IMR-90 (cell line): ENCODE data around the gene SORBS1. TPM values are rescaled to one million over a fixed set of nuclear protein-coding genes. Genes with fewer than 3 reads are reported as not detected.

Source experiments
- ATAC-seq: fragments of 200-7000 bp; cut with Tn5 transposase; 2 replicates; pipeline ENCODE4 v1.9.1; 2020; ENCODE audit warnings: low read depth, mild to moderate bottlenecking, moderate library complexity
- BruUV-seq: library from RNA; stranded (reverse); fragments of 400-500 nt; replicated peaks from 2 replicates; lab custom pipeline; 2021; lab: Mats Ljungman, UMichigan
- CTCF ChIA-PET: fragments of 300-600 bp; formaldehyde crosslinking; extraction: SDS; loops from one replicate; lab custom pipeline; 2021; ENCODE audit warnings: antibody characterized with exemption; lab: Yijun Ruan, JAX
- POLR2A ChIA-PET: fragments of 300-600 bp; sonication (Branson Sonifier 250); formaldehyde crosslinking; loops from one replicate; lab custom pipeline; 2022; ENCODE audit warnings: antibody characterized with exemption; ENCODE audit not compliant: unreplicated experiment; lab: Charles Lee
- DNase-seq: peaks from one replicate; pipeline ENCODE4 v3.0.0; 2013
- H2AFZ ChIP-seq: replicated peaks from 2 replicates; pipeline ENCODE3; 2013; ENCODE audit warnings: low read length, mild to moderate bottlenecking; ENCODE audit not compliant: poor library complexity
- H2AK5ac ChIP-seq: 2 replicates; pipeline ENCODE4 v1.6.1; 2013; ENCODE audit warnings: low read depth, low read length, inconsistent platforms
- H2AK9ac ChIP-seq: replicated peaks from 2 replicates; pipeline ENCODE3; 2013; ENCODE audit warnings: mild to moderate bottlenecking, low read depth, low read length, moderate library complexity; ENCODE audit not compliant: poor library complexity
- H2BK120ac ChIP-seq: 2 replicates; pipeline ENCODE4 v1.6.1; 2013; ENCODE audit warnings: low read depth, low read length, inconsistent platforms
- H2BK15ac ChIP-seq: 3 replicates; pipeline ENCODE4 v1.6.1; 2013; ENCODE audit warnings: low read depth, low read length, inconsistent platforms
- H2BK20ac ChIP-seq: 2 replicates; pipeline ENCODE4 v1.6.1; 2013; ENCODE audit warnings: low read depth, mild to moderate bottlenecking, inconsistent platforms, low read length, moderate library complexity
- H2BK5ac ChIP-seq: 2 replicates; pipeline ENCODE4 v1.6.1; 2013; ENCODE audit warnings: mild to moderate bottlenecking, low read depth, low read length, inconsistent platforms; ENCODE audit not compliant: poor library complexity, severe bottlenecking
- H3K14ac ChIP-seq: replicated peaks from 2 replicates; pipeline ENCODE4 v1.6.1; 2013; ENCODE audit warnings: low read depth, low read length, inconsistent platforms
- H3K18ac ChIP-seq: 2 replicates; pipeline ENCODE4 v1.6.1; 2013; ENCODE audit warnings: low read depth, low read length, control low read depth
- H3K23ac ChIP-seq: 2 replicates; pipeline ENCODE4 v1.6.1; 2013; ENCODE audit warnings: low read depth, low read length, inconsistent platforms
- H3K27ac ChIP-seq: 2 replicates; pipeline ENCODE4 v1.5.1; 2013; ENCODE audit warnings: mild to moderate bottlenecking, control low read depth, low read length; ENCODE audit not compliant: insufficient read depth
- H3K27me3 ChIP-seq: 2 replicates; pipeline ENCODE4 v1.6.1; 2013; ENCODE audit warnings: low read length; ENCODE audit not compliant: control insufficient read depth, insufficient read depth
- H3K36me3 ChIP-seq: 2 replicates; pipeline ENCODE4 v1.6.1; 2013; ENCODE audit warnings: low read length, mixed read lengths; ENCODE audit not compliant: control insufficient read depth, insufficient read depth
- H3K4ac ChIP-seq: 2 replicates; pipeline ENCODE4 v1.6.1; 2013; ENCODE audit warnings: low read depth, low read length, inconsistent platforms
- H3K4me1 ChIP-seq: 2 replicates; pipeline ENCODE4 v1.6.1; 2013; ENCODE audit warnings: low read length, mixed read lengths; ENCODE audit not compliant: control insufficient read depth, insufficient read depth
- H3K4me2 ChIP-seq: 2 replicates; pipeline ENCODE4 v1.6.1; 2013; ENCODE audit warnings: low read depth, mild to moderate bottlenecking, control low read depth, low read length, moderate library complexity
- H3K4me3 ChIP-seq: 2 replicates; pipeline ENCODE4 v1.5.1; 2013; ENCODE audit warnings: low read depth, mild to moderate bottlenecking, control low read depth, low read length, moderate library complexity; ENCODE audit not compliant: insufficient read depth
- H3K56ac ChIP-seq: 2 replicates; pipeline ENCODE4 v1.6.1; 2013; ENCODE audit warnings: low read length, inconsistent platforms; ENCODE audit not compliant: insufficient read depth; ENCODE audit errors: extremely low read depth
- H3K79me1 ChIP-seq, 2 experiments: 2 replicates each; pipeline ENCODE4 v1.6.1; 2013; ENCODE audit warnings: low read length in 2 of 2, inconsistent platforms in 1 of 2, low read depth in 1 of 2
- H3K9ac ChIP-seq: 2 replicates; pipeline ENCODE4 v1.6.1; 2013; ENCODE audit warnings: low read depth, low read length, control low read depth
- H3K9me1 ChIP-seq: 2 replicates; pipeline ENCODE4 v1.6.1; 2013; ENCODE audit warnings: low read length, inconsistent platforms; ENCODE audit not compliant: insufficient read depth
- H3K9me3 ChIP-seq: 2 replicates; pipeline ENCODE4 v1.6.1; 2013; ENCODE audit warnings: low read length; ENCODE audit not compliant: control insufficient read depth, insufficient read depth
- H4K20me1 ChIP-seq: 2 replicates; pipeline ENCODE4 v1.6.1; 2013; ENCODE audit warnings: low read length, inconsistent platforms; ENCODE audit not compliant: insufficient read depth
- H4K5ac ChIP-seq: 2 replicates; pipeline ENCODE4 v1.6.1; 2013; ENCODE audit warnings: mild to moderate bottlenecking, low read depth, low read length, control low read depth
- H4K8ac ChIP-seq, 2 experiments: 2 replicates each; pipeline ENCODE4 v1.6.1; 2013; ENCODE audit warnings: low read depth in 2 of 2, low read length in 2 of 2, control low read depth in 1 of 2, inconsistent platforms in 1 of 2
- H4K91ac ChIP-seq: 2 replicates; pipeline ENCODE4 v1.6.1; 2013; ENCODE audit warnings: low read depth, low read length, inconsistent platforms; ENCODE audit not compliant: insufficient read depth
- BHLHE40 ChIP-seq: fragments of 150-350 bp; IDR thresholded peaks from 2 replicates; pipeline ENCODE4 v1.6.1; 2016; ENCODE audit warnings: mild to moderate bottlenecking, low read depth, low read length
- CTCF ChIP-seq: conservative IDR thresholded peaks from 2 replicates; pipeline ENCODE4 v1.5.1; 2012; ENCODE audit warnings: mild to moderate bottlenecking, low read depth, low read length, improper control_type of control experiment
- ELK1 ChIP-seq: fragments of 150-350 bp; IDR thresholded peaks from 2 replicates; pipeline ENCODE4 v1.6.1; 2016; ENCODE audit warnings: low read depth, mild to moderate bottlenecking, low read length, moderate library complexity, borderline replicate concordance
- FOS ChIP-seq: fragments of 150-350 bp; IDR thresholded peaks from 2 replicates; pipeline ENCODE4 v1.6.1; 2016; ENCODE audit warnings: low read depth, low read length
- MAFK ChIP-seq: IDR thresholded peaks from 2 replicates; pipeline ENCODE4 v1.6.1; 2012; ENCODE audit warnings: low read depth, low read length, improper control_type of control experiment
- MAZ ChIP-seq: IDR thresholded peaks from 2 replicates; pipeline ENCODE4 v1.6.1; 2012; ENCODE audit warnings: low read depth, mild to moderate bottlenecking, low read length, improper control_type of control experiment, moderate library complexity, borderline replicate concordance
- SMC3 ChIP-seq: fragments of 150-350 bp; IDR thresholded peaks from 2 replicates; pipeline ENCODE4 v1.6.1; 2016; ENCODE audit warnings: low read depth, mild to moderate bottlenecking, antibody characterized with exemption, low read length, moderate library complexity
- WGBS, 2 experiments: methylation state at CpG; one replicate each; pipeline versions ENCODE4 v1.1.5 to v1.1.7; 2013; ENCODE audit warnings: missing lambda C conversion rate in 2 of 2; ENCODE audit not compliant: insufficient read length in 1 of 2; ENCODE audit errors: extremely low coverage in 2 of 2; 5-methylcytosine and 5-hydroxymethylcytosine counted together
- dilution Hi-C: fragments of 300-500 bp; cut with HindIII; formaldehyde crosslinking; loops from one replicate; pipeline ENCODE4 v1.14.3; 2018; ENCODE audit warnings: low sequenced_read_pairs; ENCODE audit not compliant: unreplicated experiment
- in situ Hi-C: fragments of 300-500 bp; cut with MboI; formaldehyde crosslinking; loops from 3 replicates; pipeline ENCODE4 v1.14.3; 2019; ENCODE audit warnings: low sequenced_read_pairs, inconsistent platforms, mixed read lengths
- intact Hi-C: fragments of 100-400 bp; cut with micrococcal nuclease; formaldehyde crosslinking; loops from 2 replicates; pipeline ENCODE4 v1.10.0; 2022
- polyA plus RNA-seq, 3 experiments: library from polyadenylated mRNA; depleted of rRNA; stranded (reverse); fragments of >200 nt; gene quantifications; 2 replicates each; pipeline ENCODE4 v1.2.3, GENCODE V29; 2012; ENCODE audit warnings: low replicate concordance in 1 of 3
- total RNA-seq: library from RNA; depleted of rRNA; stranded (reverse); fragments of >200 nt; gene quantifications from 2 replicates; pipeline ENCODE4 v1.2.3, GENCODE V29; 2012

SORBS1 gene
- total and polyA plus RNA-seq, 2 of the 4 experiments (the other 2 are of a cell fraction): 0.18 to 0.32 TPM

GRCh38 chr10:95339863-95340262 lies 221.3 kb downstream of the SORBS1 start:
- Histone ChIP-seq H3K27ac (no peak overlapping the region), H4K20me1 (no peaks in the 10 kb centered on the region), H3K18ac (no peak overlapping the region), H3K27me3 (no peaks in the 10 kb centered on the region), H3K79me1 (peaks cover 0 to 5% of the 10 kb centered on the region in 2 experiments; a peak in 1 of 4 replicates), H2BK15ac (no peak overlapping the region; the same call in 2 of the 3 replicates), H3K4me1 (peaks cover 15% of the 10 kb centered on the region), H4K5ac (no peak overlapping the region), H2BK120ac (no peak overlapping the region), H2BK20ac (peak overlapping the region; percentile 23; the same call in 1 of the 2 replicates), H3K9ac (no peak overlapping the region), H2AK9ac (no peak overlapping the region), H3K9me3 (no peaks in the 10 kb centered on the region), H3K23ac (no peak overlapping the region), H3K14ac (no peak overlapping the region), H2AFZ (no peak overlapping the region), H4K8ac (no peak overlapping the region), H2AK5ac (no peak overlapping the region), H3K56ac (no peak overlapping the region), H4K91ac (no peak overlapping the region), H2BK5ac (no peak overlapping the region), H3K4ac (no peak overlapping the region), H3K36me3 (no peaks in the 10 kb centered on the region), H3K4me2 (no peak overlapping the region), H3K4me3 (no peak overlapping the region), H3K9me1 (peaks cover 17% of the 10 kb centered on the region)
- no TSS peak for BruUV-seq
- dilution Hi-C loops: no loop called here
- ATAC-seq: no peak
- POLR2A ChIA-PET: no interaction called here
- in situ Hi-C loops: no loop called here
- TF ChIP-seq MAFK: no peak
- TF ChIP-seq CTCF: no peak
- no peak for TF ChIP-seq BHLHE40
- no peak for TF ChIP-seq ELK1
- TF ChIP-seq FOS: no peak
- no peak for TF ChIP-seq SMC3
- no peak for TF ChIP-seq MAZ
- no CpG with 5 or more reads among the region's 1 CpG for WGBS, 2 experiments
- DNase-seq: no peak
- intact Hi-C loops: no loop called here
- CTCF ChIA-PET: interaction anchor here (0.6 to 0.7 kb wide), 3 partner anchors 8 to 104 kb away, joined by 6 to 10 read pairs (median 7); no protein-coding TSS in a partner anchor
